ENCODE data around the gene PREX1.

Gene PREX1

GRCh38 chr20:48671141-48671540, 156.7 kb downstream of the PREX1 start:
- Mint-ChIP-seq H3K27ac (no peak overlapping the region), H3K36me3 (ENCODE audit: low read depth) (peaks cover 23% of the 10 kb centered on the region), H3K4me1 (ENCODE audit: low read depth) (no peaks in the 10 kb centered on the region), H3K4me3 (no peak overlapping the region), H3K27me3 (ENCODE audit: low read depth) (no peaks in the 10 kb centered on the region), H3K9me3 (no peaks in the 10 kb centered on the region)
- DNase-seq (ENCODE audit: low spot score): no peak

GRCh38 chr20:48669946-48670605, 157.7 kb downstream of the PREX1 start:
- Mint-ChIP-seq H3K27ac (no peak overlapping the region), H3K36me3 (ENCODE audit: low read depth) (peaks cover 16% of the 10 kb centered on the region), H3K4me3 (no peak overlapping the region), H3K4me1 (ENCODE audit: low read depth) (no peaks in the 10 kb centered on the region), H3K27me3 (ENCODE audit: low read depth) (no peaks in the 10 kb centered on the region), H3K9me3 (no peaks in the 10 kb centered on the region)
- DNase-seq (ENCODE audit: low spot score): no peak

- peaks cover 11% of the 10 kb centered on the region for H3K36me3 Mint-ChIP-seq (ENCODE audit: low read depth)
- no peaks in the 10 kb centered on the region for H3K4me1 Mint-ChIP-seq (ENCODE audit: low read depth)
- H3K27me3 Mint-ChIP-seq (ENCODE audit: low read depth): no peaks in the 10 kb centered on the region
- DNase-seq (ENCODE audit: low spot score): no peak
- H3K9me3 Mint-ChIP-seq: no peaks in the 10 kb centered on the region
- H3K27ac Mint-ChIP-seq: no peak overlapping the region
- no peak overlapping the region for H3K4me3 Mint-ChIP-seq
These were observed 159.3 kb downstream of the PREX1 start for GRCh38 chr20:48668451-48668946.

- Mint-ChIP-seq H3K27ac (no peak overlapping the region), H3K4me1 (ENCODE audit: low read depth) (no peaks in the 10 kb centered on the region), H3K27me3 (ENCODE audit: low read depth) (no peaks in the 10 kb centered on the region), H3K9me3 (no peaks in the 10 kb centered on the region), H3K36me3 (ENCODE audit: low read depth) (peaks cover 13% of the 10 kb centered on the region), H3K4me3 (no peak overlapping the region)
- no peak for DNase-seq (ENCODE audit: low spot score)
These were observed 159.8 kb downstream of the PREX1 start for GRCh38 chr20:48667889-48668413.

GRCh38 chr20:48667481-48667880, 160.3 kb downstream of the PREX1 start:
- Mint-ChIP-seq H3K36me3 (ENCODE audit: low read depth) (peaks cover 15% of the 10 kb centered on the region), H3K4me1 (ENCODE audit: low read depth) (no peaks in the 10 kb centered on the region), H3K9me3 (no peaks in the 10 kb centered on the region), H3K4me3 (no peak overlapping the region), H3K27ac (no peak overlapping the region), H3K27me3 (ENCODE audit: low read depth) (no peaks in the 10 kb centered on the region)
- DNase-seq (ENCODE audit: low spot score): no peak

GRCh38 chr20:48665785-48666184, 162.0 kb downstream of the PREX1 start:
- H3K4me3 Mint-ChIP-seq: no peak overlapping the region
- no peaks in the 10 kb centered on the region for H3K9me3 Mint-ChIP-seq
- H3K27ac Mint-ChIP-seq: no peak overlapping the region
- H3K27me3 Mint-ChIP-seq (ENCODE audit: low read depth): no peaks in the 10 kb centered on the region
- DNase-seq (ENCODE audit: low spot score): no peak
- H3K4me1 Mint-ChIP-seq (ENCODE audit: low read depth): no peaks in the 10 kb centered on the region
- H3K36me3 Mint-ChIP-seq (ENCODE audit: low read depth): peaks cover 10% of the 10 kb centered on the region

GRCh38 chr20:48662711-48663110, 165.1 kb downstream of the PREX1 start:
- DNase-seq (ENCODE audit: low spot score): no peak
- peaks cover 29% of the 10 kb centered on the region for H3K36me3 Mint-ChIP-seq (ENCODE audit: low read depth)
- H3K9me3 Mint-ChIP-seq: no peaks in the 10 kb centered on the region
- no peaks in the 10 kb centered on the region for H3K4me1 Mint-ChIP-seq (ENCODE audit: low read depth)
- H3K27me3 Mint-ChIP-seq (ENCODE audit: low read depth): no peaks in the 10 kb centered on the region
- no peak overlapping the region for H3K27ac Mint-ChIP-seq
- H3K4me3 Mint-ChIP-seq: no peak overlapping the region

- no peak overlapping the region for H3K27ac Mint-ChIP-seq
These were observed 166.0 kb downstream of the PREX1 start for GRCh38 chr20:48661575-48662455.

GRCh38 chr20:48660788-48661187, 167.0 kb downstream of the PREX1 start:
- Mint-ChIP-seq H3K4me3 (no peak overlapping the region), H3K27me3 (ENCODE audit: low read depth) (no peaks in the 10 kb centered on the region), H3K36me3 (ENCODE audit: low read depth) (peaks cover 35% of the 10 kb centered on the region), H3K9me3 (no peaks in the 10 kb centered on the region), H3K4me1 (ENCODE audit: low read depth) (no peaks in the 10 kb centered on the region), H3K27ac (no peak overlapping the region)
- no peak for DNase-seq (ENCODE audit: low spot score)

More at GRCh38 chr20:48661575-48662455, 166.0 kb downstream of the PREX1 start:
- Mint-ChIP-seq H3K9me3 (no peaks in the 10 kb centered on the region), H3K27me3 (ENCODE audit: low read depth) (no peaks in the 10 kb centered on the region), H3K36me3 (ENCODE audit: low read depth) (peaks cover 32% of the 10 kb centered on the region), H3K4me1 (ENCODE audit: low read depth) (no peaks in the 10 kb centered on the region), H3K4me3 (no peak overlapping the region)
- DNase-seq (ENCODE audit: low spot score): no peak

- peaks cover 35% of the 10 kb centered on the region for H3K36me3 Mint-ChIP-seq (ENCODE audit: low read depth)
- no peaks in the 10 kb centered on the region for H3K27me3 Mint-ChIP-seq (ENCODE audit: low read depth)
- no peaks in the 10 kb centered on the region for H3K9me3 Mint-ChIP-seq
- no peak for DNase-seq (ENCODE audit: low spot score)
- no peaks in the 10 kb centered on the region for H3K4me1 Mint-ChIP-seq (ENCODE audit: low read depth)
- no peak overlapping the region for H3K4me3 Mint-ChIP-seq
- no peak overlapping the region for H3K27ac Mint-ChIP-seq
These were observed 167.9 kb downstream of the PREX1 start for GRCh38 chr20:48659858-48660257.

- peaks cover 35% of the 10 kb centered on the region for H3K36me3 Mint-ChIP-seq (ENCODE audit: low read depth)
These were observed 169.3 kb downstream of the PREX1 start for GRCh38 chr20:48658505-48658904.

GRCh38 chr20:48658198-48658476, 169.7 kb downstream of the PREX1 start:
- Mint-ChIP-seq H3K9me3 (no peaks in the 10 kb centered on the region), H3K36me3 (ENCODE audit: low read depth) (peaks cover 35% of the 10 kb centered on the region), H3K4me1 (ENCODE audit: low read depth) (no peaks in the 10 kb centered on the region), H3K4me3 (no peak overlapping the region), H3K27me3 (ENCODE audit: low read depth) (no peaks in the 10 kb centered on the region), H3K27ac (no peak overlapping the region)
- no peak for DNase-seq (ENCODE audit: low spot score)

More at GRCh38 chr20:48658505-48658904, 169.3 kb downstream of the PREX1 start:
- no peaks in the 10 kb centered on the region for H3K9me3 Mint-ChIP-seq
- no peaks in the 10 kb centered on the region for H3K27me3 Mint-ChIP-seq (ENCODE audit: low read depth)
- no peaks in the 10 kb centered on the region for H3K4me1 Mint-ChIP-seq (ENCODE audit: low read depth)
- no peak overlapping the region for H3K4me3 Mint-ChIP-seq
- H3K27ac Mint-ChIP-seq: peak overlapping the region; percentile 27
- no peak for DNase-seq (ENCODE audit: low spot score)

GRCh38 chr20:48657426-48658197, 170.2 kb downstream of the PREX1 start:
- no peaks in the 10 kb centered on the region for H3K27me3 Mint-ChIP-seq (ENCODE audit: low read depth)

More at GRCh38 chr20:48657426-48658197, 170.2 kb downstream of the PREX1 start:
- Mint-ChIP-seq H3K36me3 (ENCODE audit: low read depth) (peaks cover 31% of the 10 kb centered on the region), H3K4me3 (no peak overlapping the region), H3K27ac (no peak overlapping the region), H3K9me3 (no peaks in the 10 kb centered on the region), H3K4me1 (ENCODE audit: low read depth) (no peaks in the 10 kb centered on the region)
- peak; percentile 51 for DNase-seq (ENCODE audit: low spot score)
